OCI-M1 (cell line): ENCODE measurements around the gene TSTD2.
"Not testable (repeated sequence)": the region's sequence is repeated elsewhere in the genome, so short reads cannot be mapped to it uniquely, and the experiment has no call there.

Experiments used
- DNase-seq: peaks from one replicate; lab custom pipeline; 2025; lab: John Stamatoyannopoulos, UW

Gene TSTD2

DNA sequence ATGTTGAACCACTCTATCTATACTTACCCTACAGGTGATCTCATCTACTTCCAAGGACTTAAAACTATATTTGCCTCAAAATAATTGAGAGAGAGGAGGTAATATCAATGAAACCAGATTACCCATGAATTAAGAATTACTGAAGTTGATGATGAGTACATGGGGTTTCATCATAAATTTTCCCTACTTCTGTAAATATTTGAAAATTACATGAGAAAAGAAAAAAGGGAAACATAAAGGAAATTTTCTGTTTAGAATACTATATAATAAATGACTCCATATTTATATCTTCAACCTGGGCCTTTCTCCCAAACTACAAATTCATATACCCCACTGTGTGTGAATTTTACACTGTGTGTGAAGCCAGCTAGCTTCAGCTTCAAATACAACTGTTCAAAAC is 2.6 kb downstream of the TSTD2 start:
- DNase-seq, result no peak

DNA sequence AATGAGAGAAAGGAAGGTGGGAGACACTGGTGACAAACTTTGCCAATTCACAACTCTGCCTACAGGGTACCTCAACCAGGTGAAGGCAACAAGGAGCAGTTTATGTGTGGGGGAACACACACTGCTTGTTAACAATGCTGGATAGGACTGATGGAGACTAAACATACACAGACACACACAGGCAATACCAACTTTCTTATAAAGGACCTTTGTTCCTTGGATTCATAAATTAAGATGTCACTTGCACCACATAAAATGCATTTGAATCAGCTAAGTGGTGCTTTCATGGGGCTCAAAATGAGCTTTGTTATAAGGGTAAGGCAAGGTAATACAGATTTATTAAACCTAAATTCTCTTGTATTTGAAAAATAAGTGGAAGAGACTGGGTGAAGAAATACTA is 4.0 kb downstream of the TSTD2 start:
- DNase-seq, result no peak

DNA sequence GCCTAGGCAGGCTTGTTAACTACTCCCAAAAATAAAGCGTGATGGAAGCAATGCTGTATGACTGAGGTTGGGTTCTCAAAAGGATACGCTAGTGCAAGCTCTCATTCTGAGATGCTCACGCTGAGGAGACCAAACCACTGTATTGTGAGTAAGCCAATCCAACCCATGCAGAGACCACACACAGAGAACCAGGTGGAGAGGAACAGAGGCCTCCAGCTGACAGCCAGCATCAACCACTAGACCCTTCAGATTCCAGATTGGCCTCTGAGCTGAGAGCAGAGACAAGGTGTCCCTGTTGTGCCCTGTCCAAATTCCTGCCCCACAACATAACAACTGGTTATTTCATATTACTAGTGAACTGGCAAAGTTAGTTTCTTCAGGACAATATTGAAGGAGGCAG is 4.5 kb downstream of the TSTD2 start:
- DNase-seq, result no peak

DNA sequence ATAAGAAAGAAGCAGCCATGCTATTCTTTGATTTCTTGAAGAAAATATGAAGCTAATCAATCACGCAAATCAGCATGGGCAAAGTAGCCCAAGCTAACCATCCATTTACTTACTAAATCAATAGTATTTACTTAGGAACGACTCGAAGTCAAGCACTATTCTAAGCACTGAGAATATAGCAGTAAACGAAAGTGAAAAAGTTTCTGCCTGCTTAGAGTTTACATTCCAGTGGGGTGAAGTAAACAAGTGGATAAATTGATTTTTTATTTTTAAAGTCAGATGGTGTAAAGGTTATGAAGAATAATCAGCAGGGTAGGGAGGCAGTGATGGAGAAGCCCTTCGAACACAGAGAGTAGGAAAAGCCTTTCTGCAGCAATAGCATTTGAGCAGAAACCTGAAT is 5.5 kb downstream of the TSTD2 start:
- DNase-seq, result no peak

DNA sequence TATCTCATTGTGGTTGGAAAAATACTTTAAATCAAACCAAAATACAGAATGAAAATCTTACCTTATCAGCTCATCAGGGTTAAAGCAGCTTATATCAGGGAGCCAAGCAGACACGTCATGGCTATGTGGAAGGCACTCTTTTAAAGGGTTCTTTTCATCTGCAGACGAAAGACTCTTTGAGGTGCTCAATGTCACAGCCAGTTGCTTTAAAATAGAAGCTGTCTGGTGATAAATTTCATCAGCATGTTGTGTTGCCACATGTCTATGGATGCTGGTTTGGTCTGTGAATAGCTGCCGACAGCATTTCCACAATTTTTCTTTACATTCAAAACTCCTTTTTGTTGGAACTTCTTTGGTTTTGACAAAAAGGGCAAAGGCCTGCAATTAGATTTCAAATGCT is 7.5 kb downstream of the TSTD2 start:
- no peak for DNase-seq

DNA sequence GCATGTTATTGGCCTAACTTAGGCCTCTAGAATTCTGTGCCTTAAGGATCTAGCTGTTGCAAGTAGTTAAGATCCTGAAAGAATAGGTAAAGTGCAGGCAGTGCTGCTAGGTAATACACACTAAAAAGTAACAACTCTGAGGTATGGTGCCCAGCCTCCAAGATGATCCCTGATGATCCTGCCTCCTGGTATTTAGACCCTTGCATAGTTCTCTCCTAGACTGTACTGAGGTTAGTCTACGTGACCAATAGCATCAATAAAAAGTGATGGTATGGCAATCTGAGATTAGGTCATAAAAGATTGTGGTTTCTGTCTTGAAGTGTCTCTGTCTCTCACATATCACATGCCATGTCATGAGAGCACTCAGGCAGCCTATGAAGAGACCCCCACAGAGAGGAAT is 9.2 kb downstream of the TSTD2 start:
- DNase-seq, result no peak

DNA sequence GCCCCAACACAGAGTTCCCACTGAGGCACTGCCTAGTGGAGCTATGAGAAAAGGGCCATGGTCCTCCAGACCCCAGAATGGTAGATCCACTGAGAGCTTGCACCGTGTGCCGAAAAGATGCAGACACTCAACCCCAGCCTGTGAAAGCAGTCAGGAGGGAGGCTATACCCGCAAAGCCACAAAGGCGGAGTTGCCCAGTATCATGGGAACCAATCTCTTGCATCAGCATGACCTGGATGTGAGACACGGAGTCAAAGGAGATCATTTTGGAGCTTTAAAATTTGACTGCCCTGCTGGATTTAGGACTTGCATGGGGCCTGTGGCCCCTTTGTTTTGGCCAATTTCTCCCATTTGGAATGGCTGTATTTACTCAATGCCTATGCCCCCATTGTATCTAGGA is 10.7 kb downstream of the TSTD2 start:
- not testable (repeated sequence) for DNase-seq

DNA sequence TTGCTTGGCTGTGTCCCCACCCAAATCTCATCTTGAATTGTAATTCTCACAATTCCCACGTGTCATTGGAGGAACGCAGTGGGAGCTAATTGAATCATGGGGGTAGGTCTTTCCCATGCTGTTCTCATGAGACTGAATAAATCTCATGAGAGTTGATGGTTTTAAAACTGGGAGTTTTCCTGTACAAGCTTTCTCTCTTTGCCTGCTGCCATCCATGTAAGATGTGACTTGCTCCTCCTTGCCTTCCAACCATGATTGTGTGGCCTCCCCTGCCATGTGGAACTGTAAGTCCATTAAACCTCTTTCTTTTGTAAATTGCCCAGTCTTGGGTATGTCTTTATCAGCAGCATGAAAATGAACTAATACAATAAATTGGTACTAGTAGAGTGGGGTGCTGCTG is 13.1 kb downstream of the TSTD2 start:
- not testable (repeated sequence) for DNase-seq

DNA sequence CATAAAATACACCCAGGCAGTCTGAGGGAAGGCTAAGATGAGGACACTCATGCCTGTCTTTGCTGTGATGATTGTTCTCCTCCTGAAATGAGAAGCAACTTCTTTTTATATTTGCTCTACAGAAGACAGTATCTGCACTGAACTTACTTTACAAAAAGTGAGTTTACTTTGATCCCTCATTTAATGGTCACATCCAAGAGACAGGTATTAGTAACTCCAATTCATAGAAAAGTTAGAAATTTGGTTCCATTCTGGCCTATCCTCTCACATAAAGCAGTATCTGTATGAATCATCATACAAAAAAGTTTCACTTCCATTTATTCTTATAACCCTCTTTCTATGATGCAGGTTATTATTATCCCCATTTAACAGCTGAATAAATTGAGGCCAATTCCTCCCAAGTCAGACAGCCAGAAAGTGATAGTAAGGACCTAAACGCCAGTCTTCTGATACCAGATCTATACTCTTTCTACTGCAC is 15.2 kb downstream of the TSTD2 start:
- DNase-seq, result no peak

DNA sequence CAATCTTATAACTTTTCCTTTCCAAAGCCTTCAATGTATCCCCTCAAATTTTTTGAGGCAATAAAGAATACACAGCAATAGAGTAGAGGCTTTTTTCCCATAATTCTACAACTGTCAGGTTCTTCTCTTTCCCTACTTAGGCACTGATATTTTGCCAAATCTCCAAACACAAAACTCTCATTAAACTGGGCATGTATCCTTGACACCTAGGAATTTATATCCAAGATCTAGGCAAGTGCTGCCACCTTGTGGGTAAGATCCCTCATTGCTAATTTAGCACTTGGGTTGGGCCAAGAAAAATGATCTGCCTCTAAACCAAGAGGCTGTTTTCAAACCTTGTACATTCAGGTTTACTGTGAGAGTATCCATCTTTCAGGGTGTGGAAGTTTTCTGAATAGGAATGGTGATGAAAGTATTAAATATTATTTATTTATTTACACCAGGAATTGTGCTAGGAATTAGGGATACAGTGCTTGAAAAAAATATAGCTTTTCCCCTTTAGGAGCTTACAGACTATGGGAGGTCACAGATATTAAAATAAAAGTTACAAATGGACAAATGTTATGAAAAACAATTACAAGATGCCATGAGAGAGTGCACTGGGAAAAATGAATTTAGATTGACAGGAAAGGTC is 17.6 kb downstream of the TSTD2 start:
- peak; percentile 77 for DNase-seq

DNA sequence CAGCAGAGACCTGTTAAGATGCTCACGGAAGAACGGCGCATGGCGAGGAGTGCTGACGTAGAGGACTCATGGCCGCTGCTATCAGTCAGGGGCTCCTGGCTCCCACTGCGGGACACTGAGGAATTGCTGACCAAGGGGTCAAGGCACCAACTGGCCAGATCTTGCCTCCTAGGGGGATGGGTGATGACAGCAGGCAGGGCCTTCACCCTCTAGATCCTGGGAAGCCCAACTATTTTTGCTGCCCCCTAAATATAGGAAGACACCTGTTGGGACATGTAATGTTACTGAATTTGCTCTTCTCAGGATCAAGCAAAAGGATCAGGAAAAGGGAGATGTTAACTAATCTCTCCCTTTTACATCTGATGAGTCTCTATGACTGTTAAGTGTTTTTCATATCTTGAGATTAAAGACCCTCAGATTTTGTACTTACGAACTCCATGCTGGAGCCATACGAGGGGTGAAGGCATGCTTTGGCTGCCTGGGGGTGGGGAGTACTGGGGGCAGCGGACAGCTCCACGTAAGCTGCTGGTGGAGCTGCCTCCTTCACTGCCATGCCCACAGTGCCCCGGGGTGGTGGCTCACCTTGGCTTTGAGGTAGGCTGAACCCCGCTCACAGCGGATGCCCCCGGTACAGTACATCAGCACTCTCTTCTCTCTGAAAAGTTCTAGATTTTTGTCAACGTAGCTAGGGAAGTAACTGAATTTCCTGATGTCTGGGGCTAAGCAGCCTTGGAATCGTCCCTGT is 28.1 kb downstream of the TSTD2 start:
- DNase-seq, result no peak

DNA sequence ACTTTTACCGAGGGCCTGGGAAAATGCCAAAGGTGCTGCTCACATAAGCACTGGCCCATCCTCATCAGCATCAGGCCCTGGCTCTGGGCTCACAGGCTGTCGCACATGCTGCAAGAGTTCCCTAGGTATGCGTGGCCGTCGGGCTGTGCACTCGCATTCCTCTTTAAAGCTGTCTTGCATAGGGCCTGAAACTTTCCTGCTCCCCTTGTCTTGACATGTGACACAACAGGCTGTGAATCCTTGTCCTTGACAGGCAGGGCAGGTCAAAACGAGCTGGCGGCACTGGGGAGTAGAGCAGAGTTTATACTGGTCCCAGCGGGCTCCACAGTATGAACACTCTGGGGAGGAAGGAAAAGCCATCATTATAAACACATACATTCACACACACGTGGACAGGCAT is 30.7 kb downstream of the TSTD2 start:
- no peak for DNase-seq

DNA sequence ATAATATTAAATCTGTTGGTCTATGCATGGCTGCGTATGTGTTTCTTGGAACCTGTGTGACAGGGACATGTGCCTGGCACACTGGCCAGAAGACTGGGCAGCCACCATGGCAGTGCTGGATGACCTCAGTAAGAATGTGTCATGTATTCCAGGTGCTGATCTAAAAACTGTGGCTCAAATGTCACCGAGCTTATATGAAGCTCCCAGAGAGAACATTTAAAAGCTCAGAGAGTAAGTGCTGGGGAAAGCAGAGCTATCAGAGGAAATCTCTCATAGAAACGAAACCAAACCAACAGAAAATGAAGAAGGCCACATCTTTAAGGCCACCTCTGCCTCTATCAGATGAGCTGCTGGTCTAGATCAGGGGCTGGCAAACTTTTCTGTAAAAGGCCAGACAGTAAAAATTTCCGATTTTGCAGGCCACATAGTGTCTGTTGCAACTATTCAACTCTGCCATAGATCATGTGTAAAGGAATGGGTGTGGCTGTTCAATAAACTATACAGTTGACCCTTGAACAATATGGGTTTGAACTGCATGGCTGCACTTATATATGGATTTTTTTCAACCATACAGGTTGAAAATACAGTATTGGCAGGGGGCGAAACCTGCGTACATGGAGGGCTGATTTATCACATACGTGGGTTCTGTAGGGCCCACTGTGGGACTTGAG is 31.8 kb downstream of the TSTD2 start:
- DNase-seq, result no peak

DNA sequence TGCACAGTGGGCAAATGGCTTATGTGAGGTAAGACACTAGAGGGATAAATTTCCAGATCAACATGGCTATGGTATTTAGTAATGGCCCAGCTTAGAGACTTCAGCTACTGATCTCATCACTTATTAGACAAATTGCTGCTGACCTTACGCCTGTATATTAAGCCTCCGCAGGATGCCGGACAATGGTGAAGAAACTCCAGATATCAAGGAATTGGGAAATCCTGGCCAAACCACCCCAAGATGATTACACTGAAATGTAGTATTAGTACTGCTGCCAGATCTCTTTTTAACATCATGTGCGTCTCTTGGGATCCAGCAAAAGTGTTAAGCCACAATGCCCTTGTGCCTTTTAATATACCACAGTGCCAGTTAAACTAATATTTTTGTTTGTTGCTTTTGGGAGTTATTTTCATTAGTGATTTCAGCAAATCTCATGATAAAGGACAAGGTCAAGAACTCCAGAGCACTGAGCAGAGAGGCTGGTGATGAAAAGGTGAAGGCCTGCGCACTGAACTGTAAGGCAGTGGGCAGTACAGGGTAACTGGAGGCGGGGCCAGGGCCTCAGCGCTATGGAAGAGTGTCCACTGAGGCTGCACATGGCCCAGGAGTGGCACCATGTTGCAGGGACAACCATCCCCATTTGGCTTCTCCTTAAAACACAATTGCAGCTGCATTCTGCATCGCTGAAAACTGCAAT is 32.5 kb downstream of the TSTD2 start:
- no peak for DNase-seq

DNA sequence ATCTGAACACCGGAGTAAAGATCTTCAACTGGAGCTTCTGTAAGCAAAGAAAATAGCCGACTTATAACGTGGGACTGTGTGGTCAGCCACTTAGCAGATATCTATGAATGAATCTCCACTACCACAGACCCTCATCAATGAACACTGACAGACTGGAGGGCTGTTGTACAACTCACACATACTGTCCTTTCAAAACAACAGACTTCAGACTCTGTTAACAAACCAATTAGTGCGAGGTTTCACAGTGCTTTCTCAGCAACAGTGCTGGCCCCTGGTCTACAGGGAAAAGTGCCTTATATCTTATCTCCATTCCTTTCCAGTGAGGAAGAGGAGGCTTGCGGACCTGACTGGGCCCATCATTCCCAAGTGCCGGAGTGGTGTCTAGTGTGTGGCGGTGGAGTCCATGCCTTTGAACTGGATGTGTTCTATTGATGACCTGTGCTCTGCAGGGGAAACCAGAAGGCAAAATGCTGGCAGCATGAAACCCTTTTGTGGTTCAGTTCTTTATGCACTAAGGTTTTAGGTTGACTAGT is 33.8 kb downstream of the TSTD2 start:
- no peak for DNase-seq

DNA sequence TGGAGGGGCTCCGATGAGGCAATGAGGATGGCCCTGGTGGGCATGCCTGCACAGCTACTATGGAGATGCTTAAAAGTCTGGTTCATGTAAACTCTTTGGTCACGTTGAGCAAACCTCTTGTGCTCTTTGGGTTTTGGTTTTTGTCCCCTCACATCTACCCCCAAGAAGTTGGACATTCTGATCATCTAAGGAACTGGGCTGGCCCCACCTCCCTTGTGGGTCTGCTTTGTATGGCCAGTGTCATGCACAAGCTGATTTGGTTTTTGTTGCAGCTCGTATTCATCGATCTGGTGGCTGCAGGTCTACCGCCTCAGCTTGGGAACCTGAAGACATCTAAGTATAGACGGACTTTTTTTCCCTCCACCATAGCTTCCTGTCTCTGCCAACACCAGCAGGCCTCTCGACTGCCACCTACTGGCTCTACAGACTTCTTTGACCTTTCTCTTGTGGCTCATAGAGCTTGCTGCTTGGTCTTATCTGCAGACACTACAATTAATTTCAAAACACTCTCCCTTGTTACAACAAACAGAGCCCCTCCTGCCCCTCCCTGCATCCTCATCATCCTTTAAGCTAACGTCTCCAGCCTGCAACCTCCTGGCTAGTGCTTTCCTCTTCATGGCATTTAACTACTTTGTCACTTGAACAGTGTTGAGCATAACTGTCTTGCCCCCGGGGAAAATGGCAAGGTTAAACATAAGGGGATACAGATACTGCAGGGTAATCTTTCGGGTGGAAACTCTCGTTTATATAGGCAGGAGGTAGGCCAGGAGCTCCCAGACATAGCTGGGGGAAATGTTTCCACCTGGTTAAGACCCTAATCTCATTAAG is 34.5 kb downstream of the TSTD2 start:
- DNase-seq, result peak; percentile 91

DNA sequence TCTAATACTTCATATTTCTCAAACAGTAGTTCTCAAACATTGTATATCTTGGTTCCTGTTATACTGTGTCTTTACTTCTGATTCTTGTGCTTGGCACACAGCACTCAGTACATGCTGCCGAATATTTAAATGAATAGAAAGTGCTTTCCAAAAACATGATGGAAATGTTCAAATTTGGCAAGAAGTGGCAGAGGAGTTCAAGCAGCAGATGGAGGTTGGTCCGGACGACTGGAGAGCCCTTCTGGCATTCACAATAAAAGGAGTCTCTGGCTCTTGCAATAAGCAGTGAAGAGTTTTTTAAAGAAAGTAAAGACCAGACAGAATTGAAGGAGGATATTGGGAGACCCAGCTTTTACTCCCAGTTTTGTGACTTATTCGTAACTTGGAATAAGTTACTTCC is 36.3 kb downstream of the TSTD2 start:
- no peak for DNase-seq

DNA sequence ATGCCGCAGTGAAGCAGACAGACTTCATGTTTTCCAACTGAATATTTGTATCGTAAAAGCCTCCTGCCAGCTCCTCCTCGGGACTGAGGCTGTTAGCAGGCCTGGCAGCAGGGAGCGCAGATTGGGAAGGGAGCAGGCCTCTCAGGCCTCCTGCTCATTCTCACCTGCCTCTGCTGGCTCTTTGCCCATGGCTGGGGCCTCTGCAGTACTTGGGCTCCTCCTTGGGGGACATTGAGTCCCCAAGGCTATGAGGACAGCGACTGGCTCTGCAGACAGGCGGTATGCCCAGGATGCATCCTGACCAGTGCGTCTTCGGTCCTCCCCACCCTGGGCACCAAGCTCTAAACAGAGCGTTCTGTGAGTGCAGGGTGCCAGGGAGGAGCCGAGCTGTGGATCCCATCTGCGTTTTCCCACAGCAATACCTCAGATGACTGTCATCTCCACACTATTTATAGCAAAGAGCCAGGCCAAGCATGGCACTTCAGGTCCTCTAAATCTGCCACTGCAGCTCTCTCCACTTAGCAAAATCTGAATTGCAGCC is 38.7 kb downstream of the TSTD2 start:
- DNase-seq, result no peak

DNA sequence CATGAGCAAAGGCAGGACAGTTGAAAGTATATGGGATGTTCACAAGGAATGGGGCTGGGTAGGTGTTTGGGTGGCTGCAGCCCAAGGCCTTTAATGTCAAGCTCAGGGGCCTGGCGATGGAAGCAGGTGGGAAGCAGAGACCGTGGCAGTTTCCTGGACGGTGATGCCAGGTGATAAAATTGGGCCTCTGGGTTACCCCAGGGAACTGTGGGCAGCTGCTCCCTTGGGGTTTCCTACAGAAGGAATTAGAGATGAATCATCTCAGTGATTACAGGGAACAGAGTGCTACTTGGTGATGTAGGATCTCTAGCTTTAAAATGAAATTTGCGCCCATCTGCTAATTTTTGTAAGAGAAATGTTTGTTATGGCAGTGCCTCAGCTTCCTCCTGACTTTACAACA is 39.2 kb downstream of the TSTD2 start:
- no peak for DNase-seq

DNA sequence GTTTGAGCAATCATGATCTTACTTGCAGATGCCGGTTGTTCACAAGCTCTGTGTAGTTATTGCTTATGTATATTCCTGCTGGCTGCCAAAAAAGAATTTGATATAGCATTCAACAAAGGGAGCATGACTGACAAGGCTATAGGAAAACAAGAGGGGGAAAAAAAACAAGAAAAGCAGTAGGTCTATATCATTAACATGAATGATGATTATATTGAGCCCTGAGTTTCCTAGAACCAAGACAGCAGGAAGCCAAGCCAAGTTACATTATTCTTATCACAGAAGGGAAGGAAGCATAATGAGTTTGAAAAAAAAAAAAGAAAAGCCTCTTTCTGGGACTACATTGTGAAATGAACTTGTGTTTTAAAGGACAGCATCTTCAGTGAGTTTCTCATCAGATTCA is 41.0 kb downstream of the TSTD2 start:
- DNase-seq, result no peak

DNA sequence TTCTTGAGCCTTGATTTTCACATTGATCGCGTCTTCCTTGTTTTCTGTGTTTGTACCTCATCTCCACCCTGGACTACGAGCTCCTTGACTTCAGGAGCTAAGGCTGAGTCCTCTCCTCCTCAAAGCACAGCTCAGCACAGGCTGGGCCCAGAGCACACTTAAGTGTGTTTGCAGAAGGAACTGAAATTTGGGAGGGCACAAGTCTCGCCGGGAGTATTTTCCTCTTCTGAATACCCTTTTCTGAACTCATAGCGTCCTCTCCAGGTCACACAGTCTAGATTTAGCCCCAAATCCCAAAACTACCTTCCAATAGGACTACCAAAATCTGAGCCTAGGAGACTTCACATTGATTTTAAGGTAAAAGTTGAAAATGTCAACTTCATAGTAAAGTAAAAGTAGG is 41.6 kb downstream of the TSTD2 start:
- no peak for DNase-seq
